Spleen (tissue), 7 donors: Measurements from ENCODE around the gene LEF1.

Experiments used
- POLR2A ChIP-seq, 3 donors: fragments of 450-650 bp; IDR thresholded peaks; one replicate each; pipeline ENCODE4 v1.5.1; 2017; ENCODE audit warnings: antibody characterized with exemption in 3 of 3, mild to moderate bottlenecking in 1 of 3
- TF ChIP-seq, protein P1 (sequence below), 11 experiments: fragments of 200-600 bp in 7 of 11; fragments of 450-650 bp in 4 of 11; sonication (generic) in 4 of 11; IDR thresholded peaks in 8 of 11; conservative IDR thresholded peaks in 3 of 11; 1 replicate in 7 of 11; 2 replicates in 4 of 11; pipeline versions ENCODE4 v1.4.0 to v1.8.0; 2016 to 2021; ENCODE audit warnings: antibody characterized with exemption in 11 of 11, inconsistent platforms in 4 of 11, mild to moderate bottlenecking in 1 of 11
- donor health status: DM: no; HTN: no; CAD: no; lungs with moderate emphysema.
- donor health status: DM: no; HTN: no; CAD: no.
- donor health status: DM: no; HTN: no; CAD: no.

DNA sequence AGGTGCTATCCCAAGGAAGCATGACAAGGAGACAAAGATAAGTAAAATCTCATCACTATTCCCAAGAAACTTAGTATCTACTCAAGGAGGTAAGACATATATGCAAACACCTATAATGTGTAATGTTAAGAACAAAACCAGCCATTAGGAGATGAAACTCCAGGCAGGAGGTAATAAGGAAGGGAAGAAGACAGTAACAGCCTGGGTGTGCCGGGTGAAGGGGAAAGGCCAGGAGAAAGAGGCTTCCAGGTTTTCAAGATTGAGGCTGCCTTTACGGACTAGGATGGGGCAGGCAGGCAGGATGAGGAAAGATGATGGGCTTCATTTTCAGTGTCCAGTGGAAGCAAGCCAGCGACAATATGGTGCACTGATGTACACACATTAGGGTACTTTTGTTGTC lies 62.5 kb downstream of the LEF1 start:
- TF ChIP-seq, protein P1, sequence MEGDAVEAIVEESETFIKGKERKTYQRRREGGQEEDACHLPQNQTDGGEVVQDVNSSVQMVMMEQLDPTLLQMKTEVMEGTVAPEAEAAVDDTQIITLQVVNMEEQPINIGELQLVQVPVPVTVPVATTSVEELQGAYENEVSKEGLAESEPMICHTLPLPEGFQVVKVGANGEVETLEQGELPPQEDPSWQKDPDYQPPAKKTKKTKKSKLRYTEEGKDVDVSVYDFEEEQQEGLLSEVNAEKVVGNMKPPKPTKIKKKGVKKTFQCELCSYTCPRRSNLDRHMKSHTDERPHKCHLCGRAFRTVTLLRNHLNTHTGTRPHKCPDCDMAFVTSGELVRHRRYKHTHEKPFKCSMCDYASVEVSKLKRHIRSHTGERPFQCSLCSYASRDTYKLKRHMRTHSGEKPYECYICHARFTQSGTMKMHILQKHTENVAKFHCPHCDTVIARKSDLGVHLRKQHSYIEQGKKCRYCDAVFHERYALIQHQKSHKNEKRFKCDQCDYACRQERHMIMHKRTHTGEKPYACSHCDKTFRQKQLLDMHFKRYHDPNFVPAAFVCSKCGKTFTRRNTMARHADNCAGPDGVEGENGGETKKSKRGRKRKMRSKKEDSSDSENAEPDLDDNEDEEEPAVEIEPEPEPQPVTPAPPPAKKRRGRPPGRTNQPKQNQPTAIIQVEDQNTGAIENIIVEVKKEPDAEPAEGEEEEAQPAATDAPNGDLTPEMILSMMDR (IDR thresholded peaks at IDR 0.05 in 8 of 11, conservative IDR thresholded peaks at IDR 0.05 in 3 of 11) = no peak
- no peak for TF ChIP-seq POLR2A (IDR thresholded peaks at IDR 0.05)
